WTC11 (cell line): ENCODE results near the gene CLEC16A. TPM values are rescaled to one million over a fixed set of nuclear protein-coding genes. Genes with fewer than 3 reads are reported as not detected.

ENCODE experiments used
- ATAC-seq: fragments of 200-7000 bp; cut with Tn5 transposase; 2 replicates; pipeline ENCODE4 v1.10.0; 2021; ENCODE audit warnings: mild to moderate bottlenecking, moderate library complexity
- CTCF ChIA-PET: fragments of 300-600 bp; sonication (Branson Sonifier 250); formaldehyde crosslinking; loops from one replicate; lab custom pipeline; 2021; ENCODE audit warnings: antibody characterized with exemption; lab: Charles Lee
- POLR2A ChIA-PET: fragments of 350-600 bp; sonication (Branson Sonifier 250); formaldehyde crosslinking; loops from one replicate; lab custom pipeline; 2021; ENCODE audit warnings: antibody characterized with exemption; lab: Charles Lee
- DNase-seq: peaks from one replicate; pipeline ENCODE4 v3.0.0; 2021; ENCODE audit warnings: low spot score
- H3K27ac Mint-ChIP-seq: 2 replicates; pipeline ENCODE4 v1.8.0; 2021; ENCODE audit warnings: mixed read lengths
- H3K27me3 Mint-ChIP-seq: 2 replicates; pipeline ENCODE4 v1.8.0; 2021; ENCODE audit warnings: low read depth, mild to moderate bottlenecking, moderate library complexity, mixed read lengths
- H3K36me3 Mint-ChIP-seq: 2 replicates; pipeline ENCODE4 v1.8.0; 2021; ENCODE audit warnings: mixed read lengths
- H3K4me1 Mint-ChIP-seq: 2 replicates; pipeline ENCODE4 v1.8.0; 2022; ENCODE audit warnings: mixed read lengths
- H3K4me3 Mint-ChIP-seq: 2 replicates; pipeline ENCODE4 v1.8.0; 2021; ENCODE audit warnings: mild to moderate bottlenecking, moderate library complexity, mixed read lengths
- H3K9me3 Mint-ChIP-seq: 2 replicates; pipeline ENCODE4 v1.8.0; 2021; ENCODE audit warnings: mixed read lengths
- AFF4 ChIP-seq: sonication (generic); formaldehyde crosslinking; IDR thresholded peaks from 2 replicates; pipeline ENCODE4 v1.8.1; 2023; ENCODE audit warnings: mild to moderate bottlenecking, missing genetic modification reagents, borderline replicate concordance
- AR ChIP-seq: fragments of 250-450 bp; sonication (Bioruptor Pico); IDR thresholded peaks from 2 replicates; pipeline ENCODE4 v1.9.0; 2021; ENCODE audit warnings: mild to moderate bottlenecking
- ATF2 ChIP-seq: sonication (generic); formaldehyde crosslinking; IDR thresholded peaks from 2 replicates; pipeline ENCODE4 v1.8.1; 2022; ENCODE audit warnings: low read depth, missing genetic modification reagents, borderline replicate concordance
- CTCF ChIP-seq: fragments of 200-600 bp; IDR thresholded peaks from 2 replicates; pipeline ENCODE4 v1.8.0; 2022; ENCODE audit warnings: antibody characterized with exemption
- HMGXB4 ChIP-seq: sonication (generic); formaldehyde crosslinking; IDR thresholded peaks from 2 replicates; pipeline ENCODE4 v1.8.1; 2023; ENCODE audit warnings: mild to moderate bottlenecking, moderate library complexity, missing genetic modification reagents
- MXD4 ChIP-seq: fragments of 250-450 bp; sonication (Bioruptor Pico); IDR thresholded peaks from 2 replicates; pipeline ENCODE4 v1.8.0; 2021; ENCODE audit warnings: mild to moderate bottlenecking, moderate library complexity, borderline replicate concordance
- MYBL2 ChIP-seq: sonication (generic); formaldehyde crosslinking; IDR thresholded peaks from 2 replicates; pipeline ENCODE4 v1.8.1; 2023; ENCODE audit warnings: mild to moderate bottlenecking, moderate library complexity, missing genetic modification reagents
- TEAD1 ChIP-seq: sonication (generic); formaldehyde crosslinking; IDR thresholded peaks from 2 replicates; pipeline ENCODE4 v1.8.0; 2022; ENCODE audit warnings: mild to moderate bottlenecking, missing genetic modification reagents
- TEAD4 ChIP-seq: sonication (generic); formaldehyde crosslinking; IDR thresholded peaks from 2 replicates; pipeline ENCODE4 v1.8.0; 2022; ENCODE audit warnings: mild to moderate bottlenecking, missing genetic modification reagents
- ZBTB43 ChIP-seq: sonication (generic); formaldehyde crosslinking; IDR thresholded peaks from 2 replicates; pipeline ENCODE4 v1.8.1; 2023; ENCODE audit warnings: mild to moderate bottlenecking, missing genetic modification reagents
- total RNA-seq: library from RNA; stranded (reverse); gene quantifications from 3 replicates; pipeline ENCODE4 v1.2.3, GENCODE V29; 2021

CLEC16A gene
- total RNA-seq, 1 experiment from 2014 or later = 14.4 TPM

- ChIA-PET CTCF (interaction anchor here (0.8 to 2.8 kb wide), 9 partner anchors 11 to 404 kb away, joined by 4 to 16 read pairs (median 6); partner anchors contain the start of gene SOCS1), POLR2A (no interaction called here)
- Mint-ChIP-seq H3K27me3 (no peaks in the 10 kb centered on the region), H3K9me3 (no peaks in the 10 kb centered on the region), H3K4me3 (no peak overlapping the region), H3K36me3 (no peaks in the 10 kb centered on the region; the same call in 1 of the 2 replicates), H3K4me1 (0 out of 2 replicates have a peak, but pooled peaks cover 15% of the 10 kb centered on the region), H3K27ac (no peak overlapping the region)
- ATAC-seq (no peak), DNase-seq (no peak)
- TF ChIP-seq TEAD1 (CRISPR knock-in tag) = no peak
- no peak for TF ChIP-seq CTCF
- no peak for TF ChIP-seq MYBL2 (CRISPR knock-in tag)
Observed at GRCh38 chr16:10982465-10983150, 38.2 kb downstream of the CLEC16A start.

GRCh38 chr16:10983159-10983558, 38.8 kb downstream of the CLEC16A start:
- H3K27me3 Mint-ChIP-seq = no peaks in the 10 kb centered on the region

GRCh38 chr16:10984509-10984908, 40.1 kb downstream of the CLEC16A start:
- POLR2A ChIA-PET = no interaction called here
- Mint-ChIP-seq H3K27me3 (no peaks in the 10 kb centered on the region), H3K36me3 (no peaks in the 10 kb centered on the region; the same call in 1 of the 2 replicates), H3K4me3 (no peak overlapping the region), H3K4me1 (0 out of 2 replicates have a peak, but pooled peaks cover 10% of the 10 kb centered on the region), H3K9me3 (no peaks in the 10 kb centered on the region), H3K27ac (no peak overlapping the region)
- no peak for ATAC-seq
- CTCF ChIA-PET = interaction anchor here (1.3 to 2.3 kb wide), 3 partner anchors 21 to 421 kb away, joined by 5 to 10 read pairs (median 6); no protein-coding TSS in a partner anchor
- DNase-seq = no peak
- no peak for TF ChIP-seq AR (CRISPR knock-in tag)
- TF ChIP-seq MXD4 (CRISPR knock-in tag) = no peak
- no peak for TF ChIP-seq AFF4 (CRISPR knock-in tag)

More at GRCh38 chr16:10983159-10983558, 38.8 kb downstream of the CLEC16A start:
- 0 out of 2 replicates have a peak, but pooled peaks cover 15% of the 10 kb centered on the region for H3K4me1 Mint-ChIP-seq
- POLR2A ChIA-PET = interaction anchor here (0.6 kb wide), 1 partner anchor 424 kb away, joined by 3 read pairs; no protein-coding TSS in a partner anchor
- H3K27ac Mint-ChIP-seq = no peak overlapping the region
- no peaks in the 10 kb centered on the region; the same call in 1 of the 2 replicates for H3K36me3 Mint-ChIP-seq
- TF ChIP-seq TEAD4 (CRISPR knock-in tag) (no peak), ZBTB43 (CRISPR knock-in tag) (no peak), HMGXB4 (CRISPR knock-in tag) (no peak), ATF2 (CRISPR knock-in tag) (no peak)
- TF ChIP-seq, all 79 proteins: peak for 0
- CTCF ChIA-PET = interaction anchor here (0.8 to 2.8 kb wide), 11 partner anchors 8 to 404 kb away, joined by 3 to 16 read pairs (median 4); partner anchors contain the start of gene SOCS1
- ATAC-seq (no peak), DNase-seq (no peak)
- Mint-ChIP-seq H3K4me3 (no peak overlapping the region), H3K9me3 (no peaks in the 10 kb centered on the region)
